Measurements from ENCODE around the gene FOXF1. TPM values are rescaled to one million over a fixed set of nuclear protein-coding genes. Genes with fewer than 3 reads are reported as not detected.
A peak's percentile ranks its signal among the peaks of the same experiment; 100 is the strongest.

FOXF1 gene
- polyA plus RNA-seq (2013, experiment 1 of 2), result 0.20 TPM
- 0.25 TPM for polyA plus RNA-seq (2013, experiment 2 of 2)

- Histone ChIP-seq H3K27me3 (ENCODE audit: insufficient read depth, low read length) (peaks cover 100% of the 10 kb centered on the region), H3K36me3 (ENCODE audit: insufficient read depth, low read length) (no peaks in the 10 kb centered on the region), H3K4me1 (ENCODE audit: insufficient read depth, low read length) (peaks cover 6% of the 10 kb centered on the region; the same call in 1 of the 2 replicates), H3K9ac (ENCODE audit: low read depth, low read length) (no peak within 1 kb of the TSS), H3K9me3 (ENCODE audit: insufficient read depth, low read depth, low read length) (no peaks in the 10 kb centered on the region), H3K4me3 (ENCODE audit: low read length) (peak within 1 kb of the TSS; percentile 43), H3K27ac (ENCODE audit: low read depth, low read length) (no peak within 1 kb of the TSS)
- 1% methylated on average over 89 of the region's 89 CpGs for WGBS
These were observed at the start of gene FOXF1 for GRCh38 chr16:86510465-86511261. Gene FOXF1, plus strand, starts transcription at chr16:86510527. Its CDS starts 43 bp downstream, at chr16:86510570.

- no peak overlapping the region for H3K9ac ChIP-seq (ENCODE audit: low read depth, low read length)
- H3K27me3 ChIP-seq (ENCODE audit: insufficient read depth, low read length), result no peaks in the 10 kb centered on the region
- no peak overlapping the region for H3K4me3 ChIP-seq (ENCODE audit: low read length)
- H3K9me3 ChIP-seq (ENCODE audit: insufficient read depth, low read depth, low read length), result 0 out of 2 replicates have a peak, but pooled peaks cover 6% of the 10 kb centered on the region
- H3K4me1 ChIP-seq (ENCODE audit: insufficient read depth, low read length), result no peaks in the 10 kb centered on the region
- H3K36me3 ChIP-seq (ENCODE audit: insufficient read depth, low read length), result no peaks in the 10 kb centered on the region
- no peak overlapping the region for H3K27ac ChIP-seq (ENCODE audit: low read depth, low read length)
These were observed 49.3 kb upstream of the FOXF1 start for GRCh38 chr16:86461037-86461436.

- Histone ChIP-seq H3K4me1 (ENCODE audit: insufficient read depth, low read length) (no peaks in the 10 kb centered on the region), H3K36me3 (ENCODE audit: insufficient read depth, low read length) (no peaks in the 10 kb centered on the region), H3K27me3 (ENCODE audit: insufficient read depth, low read length) (no peaks in the 10 kb centered on the region), H3K9ac (ENCODE audit: low read depth, low read length) (no peak overlapping the region), H3K27ac (ENCODE audit: low read depth, low read length) (no peak overlapping the region), H3K4me3 (ENCODE audit: low read length) (no peak overlapping the region), H3K9me3 (ENCODE audit: insufficient read depth, low read depth, low read length) (0 out of 2 replicates have a peak, but pooled peaks cover 6% of the 10 kb centered on the region)
- 91% methylated on average over 17 of the region's 17 CpGs for WGBS
These were observed 47.8 kb upstream of the FOXF1 start for GRCh38 chr16:86462334-86463084.

GRCh38 chr16:86464044-86464443 lies 46.3 kb upstream of the FOXF1 start:
- Histone ChIP-seq H3K4me1 (ENCODE audit: insufficient read depth, low read length) (no peaks in the 10 kb centered on the region), H3K27ac (ENCODE audit: low read depth, low read length) (no peak overlapping the region), H3K9me3 (ENCODE audit: insufficient read depth, low read depth, low read length) (0 out of 2 replicates have a peak, but pooled peaks cover 6% of the 10 kb centered on the region), H3K4me3 (ENCODE audit: low read length) (no peak overlapping the region), H3K36me3 (ENCODE audit: insufficient read depth, low read length) (no peaks in the 10 kb centered on the region), H3K9ac (ENCODE audit: low read depth, low read length) (no peak overlapping the region), H3K27me3 (ENCODE audit: insufficient read depth, low read length) (no peaks in the 10 kb centered on the region)
- WGBS, result 96% methylated on average over 2 of the region's 2 CpGs

- no peak overlapping the region for H3K9ac ChIP-seq (ENCODE audit: low read depth, low read length)
- 85% methylated on average over 2 of the region's 2 CpGs for WGBS
- H3K27me3 ChIP-seq (ENCODE audit: insufficient read depth, low read length), result no peaks in the 10 kb centered on the region
- no peaks in the 10 kb centered on the region for H3K4me1 ChIP-seq (ENCODE audit: insufficient read depth, low read length)
- H3K27ac ChIP-seq (ENCODE audit: low read depth, low read length), result no peak overlapping the region
- no peak overlapping the region for H3K4me3 ChIP-seq (ENCODE audit: low read length)
- H3K36me3 ChIP-seq (ENCODE audit: insufficient read depth, low read length), result no peaks in the 10 kb centered on the region
- H3K9me3 ChIP-seq (ENCODE audit: insufficient read depth, low read depth, low read length), result 0 out of 2 replicates have a peak, but pooled peaks cover 6% of the 10 kb centered on the region
These were observed 44.9 kb upstream of the FOXF1 start for GRCh38 chr16:86465434-86465833.

- Histone ChIP-seq H3K27ac (ENCODE audit: low read depth, low read length) (no peak overlapping the region), H3K27me3 (ENCODE audit: insufficient read depth, low read length) (no peaks in the 10 kb centered on the region), H3K36me3 (ENCODE audit: insufficient read depth, low read length) (no peaks in the 10 kb centered on the region), H3K4me3 (ENCODE audit: low read length) (no peak overlapping the region), H3K9me3 (ENCODE audit: insufficient read depth, low read depth, low read length) (0 out of 2 replicates have a peak, but pooled peaks cover 4% of the 10 kb centered on the region), H3K9ac (ENCODE audit: low read depth, low read length) (no peak overlapping the region), H3K4me1 (ENCODE audit: insufficient read depth, low read length) (no peaks in the 10 kb centered on the region)
- 95% methylated on average over 29 of the region's 29 CpGs for WGBS
These were observed 43.5 kb upstream of the FOXF1 start for GRCh38 chr16:86466696-86467406.

- H3K27me3 ChIP-seq (ENCODE audit: insufficient read depth, low read length), result no peaks in the 10 kb centered on the region
- no peaks in the 10 kb centered on the region for H3K36me3 ChIP-seq (ENCODE audit: insufficient read depth, low read length)
- H3K4me3 ChIP-seq (ENCODE audit: low read length), result no peak overlapping the region
- H3K4me1 ChIP-seq (ENCODE audit: insufficient read depth, low read length), result no peaks in the 10 kb centered on the region
- no peak overlapping the region for H3K27ac ChIP-seq (ENCODE audit: low read depth, low read length)
- no peak overlapping the region for H3K9ac ChIP-seq (ENCODE audit: low read depth, low read length)
- H3K9me3 ChIP-seq (ENCODE audit: insufficient read depth, low read depth, low read length), result peaks cover 8% of the 10 kb centered on the region; the same call in 1 of the 2 replicates
- 92% methylated on average over 8 of the region's 8 CpGs for WGBS
These were observed 42.8 kb upstream of the FOXF1 start for GRCh38 chr16:86467490-86467889.

- Histone ChIP-seq H3K36me3 (ENCODE audit: insufficient read depth, low read length) (no peaks in the 10 kb centered on the region), H3K4me1 (ENCODE audit: insufficient read depth, low read length) (no peaks in the 10 kb centered on the region), H3K9ac (ENCODE audit: low read depth, low read length) (no peak overlapping the region), H3K27ac (ENCODE audit: low read depth, low read length) (no peak overlapping the region), H3K27me3 (ENCODE audit: insufficient read depth, low read length) (no peaks in the 10 kb centered on the region), H3K4me3 (ENCODE audit: low read length) (no peak overlapping the region), H3K9me3 (ENCODE audit: insufficient read depth, low read depth, low read length) (peaks cover 4% of the 10 kb centered on the region; the same call in 1 of the 2 replicates)
- WGBS, result 90% methylated on average over 9 of the region's 9 CpGs
These were observed 39.4 kb upstream of the FOXF1 start for GRCh38 chr16:86470964-86471363.

GRCh38 chr16:86471896-86472295 lies 38.4 kb upstream of the FOXF1 start:
- Histone ChIP-seq H3K36me3 (ENCODE audit: insufficient read depth, low read length) (no peaks in the 10 kb centered on the region), H3K4me1 (ENCODE audit: insufficient read depth, low read length) (no peaks in the 10 kb centered on the region), H3K9ac (ENCODE audit: low read depth, low read length) (no peak overlapping the region), H3K4me3 (ENCODE audit: low read length) (no peak overlapping the region), H3K27me3 (ENCODE audit: insufficient read depth, low read length) (0 out of 2 replicates have a peak, but pooled peaks cover 3% of the 10 kb centered on the region), H3K27ac (ENCODE audit: low read depth, low read length) (no peak overlapping the region), H3K9me3 (ENCODE audit: insufficient read depth, low read depth, low read length) (peaks cover 4% of the 10 kb centered on the region; the same call in 1 of the 2 replicates)
- WGBS, result 90% methylated on average over 12 of the region's 12 CpGs

GRCh38 chr16:86472366-86472765 lies 38.0 kb upstream of the FOXF1 start:
- no peak overlapping the region for H3K4me3 ChIP-seq (ENCODE audit: low read length)
- no peaks in the 10 kb centered on the region for H3K4me1 ChIP-seq (ENCODE audit: insufficient read depth, low read length)
- H3K9ac ChIP-seq (ENCODE audit: low read depth, low read length), result no peak overlapping the region
- H3K36me3 ChIP-seq (ENCODE audit: insufficient read depth, low read length), result no peaks in the 10 kb centered on the region
- peaks cover 4% of the 10 kb centered on the region; the same call in 1 of the 2 replicates for H3K9me3 ChIP-seq (ENCODE audit: insufficient read depth, low read depth, low read length)
- H3K27ac ChIP-seq (ENCODE audit: low read depth, low read length), result no peak overlapping the region
- WGBS, result 84% methylated on average over 5 of the region's 5 CpGs
- H3K27me3 ChIP-seq (ENCODE audit: insufficient read depth, low read length), result 0 out of 2 replicates have a peak, but pooled peaks cover 6% of the 10 kb centered on the region
